ENCODE results near the gene PSMG1.
A peak's percentile ranks its signal among the peaks of the same experiment; 100 is the strongest.
"Not testable (repeated sequence)": the region's sequence is repeated elsewhere in the genome, so short reads cannot be mapped to it uniquely, and the experiment has no call there.

Gene PSMG1

DNA sequence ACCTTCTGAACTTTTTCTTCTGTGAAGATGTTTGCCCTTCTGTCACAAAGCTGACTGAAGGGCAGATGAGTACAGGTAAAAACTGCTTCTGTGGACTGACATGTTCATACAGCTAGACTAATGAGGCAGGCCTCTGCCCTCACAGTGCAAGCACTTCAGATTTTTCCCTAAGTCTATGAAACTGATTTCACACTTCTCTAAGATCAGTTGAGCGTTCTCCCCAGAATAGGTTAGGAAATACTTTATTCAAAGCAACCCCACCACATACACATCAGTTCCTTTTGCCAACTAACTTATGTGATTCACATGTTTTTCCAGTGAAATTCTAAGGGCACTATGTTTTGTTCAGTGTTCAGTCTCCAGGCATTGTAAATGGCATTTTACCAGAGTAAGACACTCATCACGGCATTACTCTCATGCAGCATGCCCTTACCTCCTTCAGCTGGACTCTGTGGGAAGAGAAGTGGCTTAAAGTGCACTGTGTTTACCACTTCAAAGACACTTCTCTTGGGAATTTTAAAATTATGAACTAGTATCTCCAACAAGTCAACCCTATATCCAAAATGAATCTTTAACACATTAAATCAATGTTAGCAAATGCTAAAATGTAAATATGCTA, 5.4 kb upstream of the PSMG1 start:
- DNase-seq (ENCODE audit: low read depth in 2 of 2), result no peak

DNA sequence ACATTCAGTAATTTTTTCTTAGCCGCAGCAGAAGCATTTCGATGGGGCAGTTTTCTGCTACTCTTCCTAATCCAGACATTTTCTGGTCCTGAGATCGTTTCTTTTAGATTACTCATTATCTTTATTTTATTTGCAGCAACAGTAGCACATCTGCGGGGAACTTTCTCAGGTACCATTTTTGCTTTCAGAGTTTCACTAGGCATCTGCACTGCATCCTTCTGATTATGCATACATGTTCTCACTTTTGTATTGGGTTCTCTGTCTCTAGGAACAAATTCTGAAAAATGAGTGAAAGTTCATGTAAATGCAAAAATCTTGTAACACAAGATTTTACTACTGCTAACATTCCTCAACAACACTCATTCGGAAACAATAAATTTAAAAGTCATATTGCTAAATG, 3.9 kb upstream of the PSMG1 start:
- DNase-seq (ENCODE audit: low read depth in 2 of 2), result no peak

GRCh38 chr21:39186676-39187075, 3.4 kb upstream of the PSMG1 start:
- no peak for DNase-seq (ENCODE audit: low read depth in 2 of 2)

DNA sequence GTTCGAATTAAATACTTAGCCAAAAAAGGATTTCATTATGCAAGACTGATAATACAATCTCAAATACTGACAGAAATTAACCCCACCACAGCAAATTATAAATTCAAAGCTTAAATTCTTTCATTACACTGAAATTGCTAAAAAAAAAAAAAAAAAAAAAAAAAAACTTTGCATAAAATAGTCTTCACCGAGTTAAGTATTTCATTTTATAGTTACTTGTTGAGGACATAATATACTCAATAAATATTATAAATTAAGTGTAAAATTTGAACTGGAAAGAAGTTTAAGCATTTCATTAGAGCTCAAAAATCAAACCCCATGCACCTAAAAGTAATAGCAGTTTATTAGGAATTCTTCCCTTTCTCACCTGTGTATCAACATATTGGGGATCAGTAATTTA, 1.9 kb upstream of the PSMG1 start:
- DNase-seq (ENCODE audit: low read depth in 2 of 2), result no peak

DNA sequence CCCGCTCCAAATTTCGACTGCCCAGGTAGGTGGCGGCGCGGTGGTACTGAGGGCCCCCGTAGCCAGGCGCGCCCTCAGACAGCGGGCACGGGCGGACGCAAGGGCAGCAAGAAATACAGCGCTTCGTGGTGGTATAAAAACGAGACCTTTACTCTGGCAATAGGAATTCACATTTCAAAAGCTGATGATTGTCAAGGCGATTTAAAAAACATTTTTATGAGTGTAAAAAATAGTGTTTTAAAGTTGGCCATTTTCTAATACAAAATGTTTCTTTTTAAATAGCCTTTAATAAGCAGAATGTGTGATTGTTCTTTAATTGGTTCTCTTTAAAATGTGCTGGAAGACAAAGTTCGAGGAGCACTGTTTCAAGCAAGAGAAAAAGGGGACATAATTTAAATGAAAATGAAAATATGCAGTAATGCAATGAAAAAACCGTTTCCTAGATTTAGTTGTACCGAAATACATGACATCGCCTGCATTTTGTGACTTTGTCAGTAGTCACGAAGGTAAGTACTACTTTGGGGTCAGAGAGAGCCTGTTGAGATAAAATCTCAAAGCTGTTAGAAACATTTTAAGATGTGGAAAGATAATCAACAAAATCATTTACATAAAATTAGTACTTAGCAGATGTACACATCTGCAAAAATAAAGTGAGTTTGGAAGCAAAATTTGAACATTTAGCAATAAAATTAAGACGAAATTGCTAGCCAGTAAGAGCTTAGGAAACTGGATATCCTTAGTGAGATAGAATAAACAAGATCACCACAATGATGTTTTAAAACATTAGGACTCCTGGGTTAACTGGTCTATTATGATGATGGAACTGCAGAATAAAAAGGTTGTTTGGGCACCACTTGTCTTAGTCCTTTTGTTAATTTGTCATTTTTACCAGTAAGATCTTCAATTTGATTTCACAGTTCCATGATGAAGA, 1.1 kb upstream of the PSMG1 start:
- no peak for DNase-seq (ENCODE audit: low read depth in 2 of 2)

GRCh38 chr21:39182484-39183271, 573 bp downstream of the PSMG1 start:
- DNase-seq (ENCODE audit: low read depth in 2 of 2), result peak in 1 of 2 donors; percentile 9

DNA sequence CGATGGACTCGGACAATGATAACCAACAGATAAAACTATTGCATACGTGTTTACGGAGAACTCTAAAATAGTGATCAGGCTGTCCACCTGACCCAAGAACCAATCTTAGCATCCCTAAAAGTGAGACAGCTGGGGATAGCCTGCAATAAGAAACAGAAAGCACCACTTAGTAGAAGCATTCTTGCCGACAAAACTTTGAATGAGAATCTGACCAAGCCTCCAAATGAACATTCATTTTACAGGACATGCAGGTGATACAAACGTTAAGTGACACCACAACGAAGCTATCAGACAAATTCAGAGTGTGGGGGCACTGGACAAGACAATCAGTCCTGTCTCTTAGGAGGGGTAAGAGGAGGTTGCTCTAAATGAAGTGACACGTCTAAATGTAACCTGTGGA, 1.2 kb downstream of the PSMG1 start:
- DNase-seq (ENCODE audit: low read depth in 2 of 2), result no peak

DNA sequence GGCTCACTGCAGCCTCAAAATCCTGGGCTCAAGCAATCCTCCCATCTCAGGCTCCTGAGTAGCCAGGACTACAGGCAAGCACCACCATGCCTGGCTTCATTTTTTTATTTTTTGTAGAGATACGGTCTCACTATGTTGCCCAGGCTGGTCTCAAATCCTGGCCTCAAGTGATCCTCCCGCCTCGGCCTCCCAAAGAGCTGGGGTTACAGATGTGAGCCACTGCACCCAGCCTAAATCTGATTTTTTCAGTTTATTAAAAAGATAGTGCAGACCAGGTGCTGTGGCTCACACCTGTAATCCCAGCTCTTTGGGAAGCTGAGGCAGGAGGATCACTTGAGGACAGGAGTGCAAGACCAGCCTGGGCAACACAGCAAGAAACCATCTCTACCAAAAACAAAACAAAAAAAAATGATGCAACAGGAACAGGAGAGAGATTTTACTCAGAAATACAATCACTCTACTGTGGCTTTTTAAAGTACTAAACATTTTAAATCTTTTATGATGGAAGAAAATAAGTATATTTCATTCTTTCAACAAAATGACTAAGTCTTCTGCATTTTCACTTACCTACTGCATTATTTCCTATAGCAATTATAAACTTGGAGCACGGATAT, 1.9 kb downstream of the PSMG1 start:
- no peak for DNase-seq (ENCODE audit: low read depth in 2 of 2)

- no peak for DNase-seq (ENCODE audit: low read depth in 2 of 2)
Observed at GRCh38 chr21:39180429-39181019, 2.7 kb downstream of the PSMG1 start.

DNA sequence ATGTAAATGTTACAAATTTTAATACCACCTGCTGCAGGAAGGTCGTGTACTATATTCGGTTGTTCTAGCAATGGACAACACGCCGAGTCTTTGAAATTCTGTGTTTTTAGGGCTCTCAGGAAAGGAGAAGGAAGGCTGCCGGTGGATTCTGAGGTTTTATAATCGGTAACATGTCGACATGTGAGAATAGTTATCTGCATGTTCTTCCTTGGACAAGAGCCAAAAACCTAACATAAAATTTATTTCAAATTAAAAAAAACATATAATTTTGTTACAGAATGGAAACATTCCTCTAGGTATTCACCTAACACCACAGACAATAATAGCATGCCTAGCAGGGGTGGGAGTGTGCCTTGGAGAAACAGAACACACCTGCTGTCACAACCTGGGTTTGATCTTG, 4.8 kb downstream of the PSMG1 start:
- no peak for DNase-seq (ENCODE audit: low read depth in 2 of 2)

- DNase-seq (ENCODE audit: low read depth in 2 of 2), result no peak
Observed at GRCh38 chr21:39176271-39176709, 7.0 kb downstream of the PSMG1 start.

DNA sequence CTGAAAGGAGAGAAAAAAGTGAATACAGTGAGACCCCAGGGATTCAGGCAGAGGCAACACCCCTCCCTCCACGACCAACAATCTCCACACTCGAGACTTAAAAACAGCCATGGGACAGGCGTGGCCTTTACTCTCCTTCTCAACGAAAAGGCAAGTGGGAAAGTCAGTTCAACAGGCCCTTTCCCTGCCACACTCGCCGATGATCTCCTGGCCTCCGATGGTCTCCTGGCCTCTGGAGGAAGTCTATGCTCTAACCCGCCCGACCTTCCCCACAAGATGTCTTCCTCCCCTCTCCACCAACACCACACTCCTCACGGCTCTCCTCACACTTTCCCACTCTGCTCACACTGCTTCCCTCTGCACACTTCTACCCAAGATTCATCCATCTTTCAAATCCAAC, 7.6 kb downstream of the PSMG1 start:
- no peak for DNase-seq (ENCODE audit: low read depth in 2 of 2)

- DNase-seq (ENCODE audit: low read depth in 2 of 2), result no peak
Observed at GRCh38 chr21:39175154-39175553, 8.1 kb downstream of the PSMG1 start.

- no peak for DNase-seq (ENCODE audit: low read depth in 2 of 2)
Observed at GRCh38 chr21:39173716-39174680, 9.3 kb downstream of the PSMG1 start.

GRCh38 chr21:39169906-39170305, 13.3 kb downstream of the PSMG1 start:
- no peak for DNase-seq (ENCODE audit: low read depth in 2 of 2)

GRCh38 chr21:39168800-39169199, 14.5 kb downstream of the PSMG1 start:
- DNase-seq (ENCODE audit: low read depth in 2 of 2), result no peak

DNA sequence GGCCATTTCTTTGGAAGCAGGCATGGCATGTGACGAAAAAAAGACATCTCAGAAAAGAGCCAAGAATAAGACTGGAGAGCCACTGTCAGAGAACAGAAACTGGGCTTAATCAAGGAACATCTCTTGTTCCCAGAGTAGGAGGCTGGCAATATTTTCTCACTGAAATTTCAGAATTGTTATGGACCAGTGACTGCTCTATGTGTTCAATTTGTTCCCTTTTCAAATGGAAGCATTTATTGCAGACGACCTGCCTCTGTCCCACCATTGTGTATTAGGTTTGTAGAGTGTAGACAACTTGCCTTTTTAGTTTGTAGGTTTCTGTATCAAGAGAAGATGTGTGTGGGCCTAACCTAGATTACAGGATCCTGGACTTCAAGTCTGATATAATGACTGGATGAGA, 18.7 kb downstream of the PSMG1 start:
- DNase-seq (ENCODE audit: low read depth in 2 of 2), result no peak

- DNase-seq (ENCODE audit: low read depth in 2 of 2), result no peak
Observed at GRCh38 chr21:39161064-39161463, 22.2 kb downstream of the PSMG1 start.

DNA sequence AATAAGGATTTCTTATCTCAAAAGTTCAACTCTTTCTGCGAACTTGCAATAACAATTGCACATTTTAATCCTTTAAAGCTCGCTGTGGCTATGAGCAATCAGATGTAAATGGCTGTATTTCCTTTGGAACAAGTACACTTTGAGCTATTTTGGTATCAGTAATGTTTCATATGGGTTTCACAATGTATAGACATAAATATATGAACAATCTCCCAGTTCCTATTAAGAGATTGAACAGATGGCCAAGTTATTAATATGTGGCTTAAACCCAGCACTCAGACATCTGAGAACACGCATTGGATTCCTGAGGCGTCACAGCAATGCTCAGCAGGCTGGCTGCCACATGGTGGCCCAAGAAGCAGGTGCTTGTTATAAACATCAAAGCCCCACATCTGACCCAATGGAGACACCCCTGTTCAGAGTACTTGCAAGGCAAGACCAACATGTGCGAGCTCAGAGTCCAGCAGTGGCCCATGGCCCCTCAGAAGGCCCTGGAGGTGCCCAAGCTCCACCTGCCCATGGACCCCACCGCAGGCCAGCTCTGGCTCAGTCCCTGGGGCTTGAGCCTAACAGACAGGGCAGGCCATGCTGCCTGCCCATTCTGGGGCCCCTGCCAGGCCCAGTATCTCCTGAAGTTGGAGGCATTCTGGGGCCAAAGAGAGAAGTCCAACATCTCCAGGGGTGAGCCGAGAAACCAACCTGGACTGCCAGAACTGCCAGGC, 23.7 kb downstream of the PSMG1 start:
- no peak for DNase-seq (ENCODE audit: low read depth in 2 of 2)

GRCh38 chr21:39157241-39157640, 26.0 kb downstream of the PSMG1 start:
- not testable (repeated sequence) for DNase-seq (ENCODE audit: low read depth in 2 of 2)

Data from activated CD4-positive, alpha-beta T cell treated with anti-CD3 and anti-CD28 coated beads for 24 hours (primary cell).